ENCODE results near the gene MAST3.

DNA sequence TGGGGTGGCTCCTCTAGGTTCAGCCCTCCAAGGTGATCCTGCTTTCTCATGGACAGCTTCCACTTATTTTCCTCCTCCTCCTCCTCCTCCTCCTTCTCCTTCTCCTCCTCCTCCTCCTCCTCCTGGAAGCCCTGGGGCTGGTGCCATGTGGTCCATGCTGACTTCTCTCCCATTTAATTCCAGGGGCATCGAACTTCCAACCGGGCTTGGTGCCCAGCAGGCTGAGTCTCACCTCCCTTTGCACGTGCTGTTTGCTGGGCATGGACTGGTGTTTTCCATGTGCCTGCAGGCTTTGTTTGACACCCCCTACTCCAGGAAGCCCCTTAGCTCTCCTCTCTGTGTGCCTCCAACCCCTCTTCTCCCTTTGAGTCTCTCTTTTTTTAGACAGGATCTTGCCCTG lies 3.7 kb downstream of the MAST3 start:
- TF ChIP-seq SUZ12 (IDR thresholded peaks at IDR 0.05; ENCODE audit: extremely low read depth, insufficient read depth, insufficient read length) (no peak), ZNF274 (IDR thresholded peaks at IDR 0.05; ENCODE audit: low read depth, low read length) (no peak), YY1 (IDR thresholded peaks at IDR 0.05; ENCODE audit: insufficient read depth, insufficient read length) (no peak)
